Lower lobe of right lung (tissue), 2 donors: Measurements from ENCODE around the gene VPS25. TPM values are rescaled to one million over a fixed set of nuclear protein-coding genes. Genes with fewer than 3 reads are reported as not detected.

Experiments used
- ATAC-seq, 2 donors: fragments of 200-7000 bp; cut with Tn5 transposase; one replicate each; pipeline ENCODE4 v1.9.1; 2020 to 2022; ENCODE audit warnings: mild to moderate bottlenecking in 2 of 2, moderate library complexity in 2 of 2
- DNase-seq: peaks from one replicate; pipeline ENCODE4 v3.0.0-alpha.2; 2020
- H3K27ac ChIP-seq: fragments of 200-600 bp; one replicate; pipeline ENCODE4 v1.8.0; 2022
- H3K27me3 ChIP-seq: fragments of 200-600 bp; one replicate; pipeline ENCODE4 v1.8.0; 2022; ENCODE audit warnings: low read depth
- H3K36me3 ChIP-seq: fragments of 200-600 bp; one replicate; pipeline ENCODE4 v1.8.0; 2022; ENCODE audit warnings: mild to moderate bottlenecking
- H3K4me1 ChIP-seq: fragments of 200-600 bp; one replicate; pipeline ENCODE4 v1.8.0; 2022
- H3K4me3 ChIP-seq: fragments of 200-600 bp; one replicate; pipeline ENCODE4 v1.8.0; 2022; ENCODE audit warnings: mild to moderate bottlenecking
- H3K9me3 ChIP-seq: fragments of 200-600 bp; one replicate; pipeline ENCODE4 v1.8.0; 2022
- intact Hi-C: fragments of 100-400 bp; cut with DNase I; formaldehyde crosslinking; loops from one replicate; pipeline ENCODE4 v1.11.0; 2022
- total RNA-seq: library from RNA; stranded (reverse); fragmentation: NEBNext Ultra II Directional; extraction: Animal tissue kit (Norgen Biotek cat#: 25700); gene quantifications from one replicate; pipeline ENCODE4 v1.2.1, GENCODE V29; 2021
- TF ChIP-seq, protein P1 (sequence below): fragments of 200-600 bp; IDR thresholded peaks from one replicate; pipeline ENCODE4 v1.8.0; 2022; ENCODE audit warnings: antibody characterized with exemption, mild to moderate bottlenecking
- donor health status: DM: no; HTN: yes; CAD: no; lungs with severe emphysema.

VPS25 gene
- total RNA-seq, 1 donor from 2014 or later = 42.1 TPM

DNA sequence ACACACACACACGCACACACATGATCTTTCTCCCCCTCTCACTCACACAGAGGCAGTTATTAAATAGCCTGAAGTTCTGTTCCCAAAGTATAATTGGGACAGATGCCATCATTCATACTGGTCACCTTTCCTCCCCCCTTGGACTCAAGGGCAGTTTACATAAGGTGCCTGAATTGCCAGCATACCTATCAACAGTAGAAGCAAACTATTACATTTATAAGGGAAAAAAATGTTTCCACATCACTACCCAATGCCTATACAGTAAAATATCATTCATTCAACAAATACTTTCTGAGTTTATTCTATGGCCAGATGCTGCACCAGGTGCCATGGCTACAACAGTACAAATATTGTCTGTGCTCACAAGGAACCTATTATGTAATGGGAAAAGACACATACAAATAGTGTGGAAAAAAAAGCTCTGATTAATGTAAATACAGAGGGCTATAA is 31.7 kb downstream of the VPS25 start:
- TF ChIP-seq, protein P1, sequence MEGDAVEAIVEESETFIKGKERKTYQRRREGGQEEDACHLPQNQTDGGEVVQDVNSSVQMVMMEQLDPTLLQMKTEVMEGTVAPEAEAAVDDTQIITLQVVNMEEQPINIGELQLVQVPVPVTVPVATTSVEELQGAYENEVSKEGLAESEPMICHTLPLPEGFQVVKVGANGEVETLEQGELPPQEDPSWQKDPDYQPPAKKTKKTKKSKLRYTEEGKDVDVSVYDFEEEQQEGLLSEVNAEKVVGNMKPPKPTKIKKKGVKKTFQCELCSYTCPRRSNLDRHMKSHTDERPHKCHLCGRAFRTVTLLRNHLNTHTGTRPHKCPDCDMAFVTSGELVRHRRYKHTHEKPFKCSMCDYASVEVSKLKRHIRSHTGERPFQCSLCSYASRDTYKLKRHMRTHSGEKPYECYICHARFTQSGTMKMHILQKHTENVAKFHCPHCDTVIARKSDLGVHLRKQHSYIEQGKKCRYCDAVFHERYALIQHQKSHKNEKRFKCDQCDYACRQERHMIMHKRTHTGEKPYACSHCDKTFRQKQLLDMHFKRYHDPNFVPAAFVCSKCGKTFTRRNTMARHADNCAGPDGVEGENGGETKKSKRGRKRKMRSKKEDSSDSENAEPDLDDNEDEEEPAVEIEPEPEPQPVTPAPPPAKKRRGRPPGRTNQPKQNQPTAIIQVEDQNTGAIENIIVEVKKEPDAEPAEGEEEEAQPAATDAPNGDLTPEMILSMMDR = no peak
- Histone ChIP-seq H3K36me3 (peaks cover 12% of the 10 kb centered on the region), H3K4me1 (no peaks in the 10 kb centered on the region), H3K27me3 (no peaks in the 10 kb centered on the region), H3K27ac (no peak overlapping the region), H3K9me3 (no peaks in the 10 kb centered on the region), H3K4me3 (no peak overlapping the region)
- DNase-seq (no peak), ATAC-seq (peak; percentile 84 to 89)
- intact Hi-C loops = no loop called here

DNA sequence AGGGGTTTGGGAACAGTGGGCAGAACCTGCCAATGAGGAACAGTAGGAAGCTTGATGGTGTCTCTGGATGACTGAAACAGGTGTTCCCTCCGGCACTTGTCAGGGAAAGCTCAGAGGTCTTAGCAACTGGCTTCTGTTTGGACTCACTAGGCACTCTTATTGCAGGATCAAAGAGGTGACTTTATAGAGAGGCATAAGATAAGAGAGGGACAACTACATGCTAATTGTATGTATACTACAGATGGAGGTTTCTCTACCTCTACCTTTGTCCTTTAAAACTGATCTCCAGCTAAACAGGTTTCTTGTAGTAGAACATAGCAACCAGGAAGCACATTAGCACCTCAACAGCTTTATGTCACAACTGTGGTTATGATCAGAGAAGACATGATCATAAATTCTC is 33.0 kb downstream of the VPS25 start:
- DNase-seq = no peak
- Histone ChIP-seq H3K27me3 (no peaks in the 10 kb centered on the region), H3K4me3 (no peak overlapping the region), H3K36me3 (peaks cover 25% of the 10 kb centered on the region), H3K27ac (no peak overlapping the region), H3K9me3 (no peaks in the 10 kb centered on the region), H3K4me1 (no peaks in the 10 kb centered on the region)
- TF ChIP-seq, protein P1 = no peak
- no peak for ATAC-seq
- intact Hi-C loops = no loop called here

DNA sequence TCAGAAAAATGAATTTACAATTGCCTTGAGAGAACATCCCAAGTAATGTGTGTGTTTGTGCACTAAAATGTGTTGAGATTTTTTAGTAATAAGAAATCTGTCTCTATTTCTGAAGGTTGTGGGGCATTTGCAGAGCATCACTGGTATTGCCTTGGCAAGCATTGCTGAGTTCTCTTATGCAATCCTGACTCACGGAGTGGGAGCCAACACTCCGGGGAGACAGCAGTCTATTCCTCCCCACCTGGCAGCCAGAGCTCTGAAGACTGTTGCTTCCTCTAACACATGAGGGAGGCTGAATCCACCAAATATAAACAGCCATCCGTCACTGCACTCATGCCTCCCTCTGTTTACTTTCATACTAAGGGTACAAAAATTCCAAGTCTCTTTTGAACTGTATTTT is 36.0 kb downstream of the VPS25 start:
- DNase-seq = no peak
- TF ChIP-seq, protein P1 = no peak
- Histone ChIP-seq H3K9me3 (no peaks in the 10 kb centered on the region), H3K4me3 (no peak overlapping the region), H3K36me3 (peaks cover 55% of the 10 kb centered on the region), H3K27ac (no peak overlapping the region), H3K4me1 (no peaks in the 10 kb centered on the region), H3K27me3 (no peaks in the 10 kb centered on the region)
- intact Hi-C loops = no loop called here
- ATAC-seq = peak in 1 of 2 donors; percentile 45

DNA sequence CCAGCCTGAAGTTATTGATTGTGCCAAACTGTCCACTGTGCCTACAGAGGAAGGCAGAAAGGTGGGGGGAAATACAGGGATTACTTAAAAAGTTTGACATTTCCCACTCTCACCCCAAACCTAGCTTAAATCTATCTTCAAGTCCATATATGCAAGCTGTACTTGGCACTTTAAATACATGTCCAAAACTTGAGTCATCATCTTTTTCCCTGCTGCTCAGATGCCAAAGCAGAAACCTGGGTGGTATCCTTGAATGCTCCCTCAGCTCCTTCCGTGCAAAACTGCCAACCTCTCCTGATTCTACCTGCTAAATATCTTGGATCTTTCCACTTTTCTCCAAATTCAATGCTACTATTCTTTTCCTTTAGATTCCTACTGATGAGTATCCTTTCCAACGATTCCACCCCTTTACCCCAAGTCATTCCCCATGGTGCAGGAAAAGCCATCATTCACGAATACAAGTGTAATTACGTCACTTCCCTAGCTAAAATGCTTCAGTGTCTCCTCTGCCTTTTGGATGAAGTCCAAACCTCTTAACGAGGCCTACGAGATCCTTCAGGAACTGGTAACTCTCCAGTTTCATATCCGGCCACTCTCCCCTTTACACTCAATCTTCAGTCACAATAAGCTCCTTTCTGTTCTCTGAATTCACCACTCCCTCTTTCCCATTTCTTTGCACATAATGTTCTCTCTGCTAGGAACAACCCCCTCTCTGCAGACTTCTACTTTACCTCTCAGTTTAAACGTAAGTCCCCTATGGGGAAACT is 41.6 kb downstream of the VPS25 start:
- TF ChIP-seq, protein P1 = no peak
- intact Hi-C loops = no loop called here
- no peaks in the 10 kb centered on the region for H3K9me3 ChIP-seq
- no peaks in the 10 kb centered on the region for H3K27me3 ChIP-seq
- DNase-seq (no peak), ATAC-seq (peak; percentile 86 to 87)
- no peak overlapping the region for H3K4me3 ChIP-seq
- peaks cover 100% of the 10 kb centered on the region for H3K36me3 ChIP-seq
- peak overlapping the region; percentile 71 for H3K27ac ChIP-seq
- no peaks in the 10 kb centered on the region for H3K4me1 ChIP-seq

DNA sequence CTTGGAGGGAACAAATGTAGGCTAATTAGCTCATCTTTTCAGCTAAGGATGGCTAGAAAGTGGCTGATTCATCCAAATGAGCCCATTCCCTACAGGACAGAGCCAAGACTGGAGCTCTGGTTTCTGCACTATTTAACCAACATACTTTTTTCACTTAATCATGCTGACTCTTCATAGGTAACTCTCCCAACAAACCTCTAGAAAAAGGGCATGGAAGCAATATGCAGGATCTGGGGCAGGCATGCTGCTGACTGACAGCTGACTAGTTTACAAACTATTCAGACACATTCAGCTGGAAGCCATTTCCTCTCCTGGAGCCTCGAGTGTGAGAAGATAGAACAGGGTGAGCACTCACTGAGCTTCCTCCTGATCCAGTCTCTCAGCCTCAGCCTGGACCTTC is 44.6 kb downstream of the VPS25 start:
- TF ChIP-seq, protein P1 = no peak
- Histone ChIP-seq H3K27me3 (no peaks in the 10 kb centered on the region), H3K4me3 (no peak overlapping the region), H3K36me3 (peaks cover 99% of the 10 kb centered on the region), H3K9me3 (no peaks in the 10 kb centered on the region), H3K4me1 (peaks cover 12% of the 10 kb centered on the region), H3K27ac (no peak overlapping the region)
- DNase-seq (no peak), ATAC-seq (no peak)
- intact Hi-C loops = no loop called here
